GM21717 (cell line): ENCODE measurements around the gene PPAN.

Source experiments
- ATAC-seq: cut with Tn5 transposase; IDR thresholded peaks from one replicate; pipeline ENCODE4 v1.9.1; 2021; ENCODE audit warnings: mild to moderate bottlenecking, moderate library complexity; ENCODE audit not compliant: unreplicated experiment

Gene PPAN, protein sequence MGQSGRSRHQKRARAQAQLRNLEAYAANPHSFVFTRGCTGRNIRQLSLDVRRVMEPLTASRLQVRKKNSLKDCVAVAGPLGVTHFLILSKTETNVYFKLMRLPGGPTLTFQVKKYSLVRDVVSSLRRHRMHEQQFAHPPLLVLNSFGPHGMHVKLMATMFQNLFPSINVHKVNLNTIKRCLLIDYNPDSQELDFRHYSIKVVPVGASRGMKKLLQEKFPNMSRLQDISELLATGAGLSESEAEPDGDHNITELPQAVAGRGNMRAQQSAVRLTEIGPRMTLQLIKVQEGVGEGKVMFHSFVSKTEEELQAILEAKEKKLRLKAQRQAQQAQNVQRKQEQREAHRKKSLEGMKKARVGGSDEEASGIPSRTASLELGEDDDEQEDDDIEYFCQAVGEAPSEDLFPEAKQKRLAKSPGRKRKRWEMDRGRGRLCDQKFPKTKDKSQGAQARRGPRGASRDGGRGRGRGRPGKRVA

DNA sequence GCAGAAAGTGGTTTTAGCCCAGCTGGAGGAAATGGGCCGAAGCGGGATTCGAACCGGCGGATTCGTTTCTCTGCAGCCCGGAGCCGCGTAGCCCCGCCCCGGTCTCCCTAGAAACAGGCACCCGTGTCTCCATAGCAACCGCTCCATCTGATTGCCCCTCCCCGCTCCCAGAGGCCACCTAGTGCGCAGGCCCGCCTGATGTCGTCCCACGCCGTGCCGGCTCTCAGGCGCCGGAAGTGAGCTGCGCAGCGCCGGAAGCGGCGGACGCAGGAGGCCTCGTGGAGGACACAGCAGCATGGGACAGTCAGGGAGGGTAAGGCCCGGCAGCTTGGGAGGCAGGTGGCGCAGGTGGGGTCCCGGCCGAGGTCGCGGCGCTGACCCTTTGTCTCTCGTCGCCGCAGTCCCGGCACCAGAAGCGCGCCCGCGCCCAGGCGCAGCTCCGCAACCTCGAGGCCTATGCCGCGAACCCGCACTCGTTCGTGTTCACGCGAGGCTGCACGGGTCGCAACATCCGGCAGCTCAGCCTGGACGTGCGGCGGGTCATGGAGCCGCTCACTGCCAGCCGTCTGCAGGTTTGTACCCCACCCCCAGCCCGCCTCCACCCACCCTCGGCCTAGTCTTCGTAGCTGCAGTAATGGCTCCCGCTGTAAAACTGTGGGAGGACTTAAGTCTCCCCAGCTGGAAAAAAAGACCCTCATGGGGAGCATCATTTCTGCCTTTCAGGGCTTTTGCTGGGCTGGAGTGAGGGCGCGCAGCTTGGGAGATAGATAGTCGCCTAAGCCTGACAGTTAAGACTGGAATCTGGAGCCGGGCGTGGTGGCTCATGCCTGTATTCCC lies at the start of gene PPAN:
TSS of gene PPAN (plus strand) at position 263 of the 837 bp plus-strand sequence. CDS start at position 296, 33 bp downstream.
- peak; percentile 45 for ATAC-seq

DNA sequence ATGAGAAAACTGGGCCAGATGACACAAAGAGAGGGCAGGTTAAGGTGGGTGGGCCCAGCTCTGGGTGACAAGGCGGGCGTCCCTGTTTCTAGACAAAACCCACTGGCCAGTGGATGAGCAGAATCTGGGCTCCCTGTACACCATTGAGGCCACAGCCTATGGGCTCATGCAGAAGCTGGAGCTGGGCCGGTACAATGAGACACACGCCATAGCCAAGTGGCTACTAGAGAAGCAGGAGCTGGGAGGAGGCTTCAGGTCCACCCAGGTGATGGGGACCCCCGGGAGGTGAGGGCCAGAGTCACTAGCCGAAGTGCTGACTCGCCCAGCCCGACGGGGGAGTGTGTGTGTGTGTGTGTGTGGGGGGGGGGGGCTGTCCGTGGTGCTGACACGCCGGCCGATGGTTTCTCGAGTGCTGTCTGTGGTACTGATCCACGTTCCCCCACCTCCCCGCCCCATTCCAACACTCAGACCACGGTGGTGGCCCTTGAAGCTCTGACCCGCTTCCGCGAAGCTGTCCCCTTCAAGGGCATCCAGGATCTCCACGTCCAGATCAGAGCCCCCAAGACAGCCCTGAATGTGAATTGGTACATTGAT lies 44.3 kb upstream of the PPAN start:
- no peak for ATAC-seq

DNA sequence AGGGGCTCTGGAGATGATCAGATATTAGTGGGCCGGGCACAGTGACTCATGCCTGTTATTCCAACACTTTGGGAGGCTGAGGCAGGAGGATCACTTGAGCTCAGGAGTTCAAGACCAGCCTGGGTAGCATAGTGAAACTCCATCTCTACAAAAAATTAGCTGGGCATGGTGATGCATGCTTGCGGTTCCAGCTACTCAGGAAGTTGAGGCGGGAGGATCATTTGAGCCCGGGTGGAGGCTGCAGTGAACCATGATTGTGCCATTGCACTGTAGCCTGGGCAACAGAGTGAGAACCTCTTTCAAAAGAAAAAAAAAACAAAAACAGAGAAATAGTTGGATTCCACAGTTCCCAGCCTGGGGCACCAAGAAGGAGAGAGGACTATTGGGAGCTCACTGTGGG lies 38.0 kb upstream of the PPAN start:
- ATAC-seq, result no peak

DNA sequence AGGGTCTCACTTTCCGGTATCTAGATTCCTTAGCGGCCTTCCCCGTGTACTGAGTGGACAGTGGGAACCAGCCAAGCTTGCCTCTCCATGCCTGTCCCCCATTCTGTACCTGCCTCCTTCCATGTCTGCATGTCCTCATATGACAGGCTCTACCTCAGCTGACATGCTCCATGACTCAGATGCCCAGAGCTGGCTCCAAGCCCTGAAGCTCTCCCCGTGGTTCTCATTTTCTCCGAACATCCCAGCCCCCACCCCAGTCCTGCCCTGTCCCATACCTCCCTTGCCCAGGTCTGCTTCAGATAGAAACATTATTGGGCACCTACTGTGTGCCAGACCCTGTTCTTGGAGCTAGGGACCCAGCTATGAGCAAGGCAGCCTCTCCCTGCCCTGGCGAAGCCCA lies 37.1 kb upstream of the PPAN start:
- no peak for ATAC-seq

DNA sequence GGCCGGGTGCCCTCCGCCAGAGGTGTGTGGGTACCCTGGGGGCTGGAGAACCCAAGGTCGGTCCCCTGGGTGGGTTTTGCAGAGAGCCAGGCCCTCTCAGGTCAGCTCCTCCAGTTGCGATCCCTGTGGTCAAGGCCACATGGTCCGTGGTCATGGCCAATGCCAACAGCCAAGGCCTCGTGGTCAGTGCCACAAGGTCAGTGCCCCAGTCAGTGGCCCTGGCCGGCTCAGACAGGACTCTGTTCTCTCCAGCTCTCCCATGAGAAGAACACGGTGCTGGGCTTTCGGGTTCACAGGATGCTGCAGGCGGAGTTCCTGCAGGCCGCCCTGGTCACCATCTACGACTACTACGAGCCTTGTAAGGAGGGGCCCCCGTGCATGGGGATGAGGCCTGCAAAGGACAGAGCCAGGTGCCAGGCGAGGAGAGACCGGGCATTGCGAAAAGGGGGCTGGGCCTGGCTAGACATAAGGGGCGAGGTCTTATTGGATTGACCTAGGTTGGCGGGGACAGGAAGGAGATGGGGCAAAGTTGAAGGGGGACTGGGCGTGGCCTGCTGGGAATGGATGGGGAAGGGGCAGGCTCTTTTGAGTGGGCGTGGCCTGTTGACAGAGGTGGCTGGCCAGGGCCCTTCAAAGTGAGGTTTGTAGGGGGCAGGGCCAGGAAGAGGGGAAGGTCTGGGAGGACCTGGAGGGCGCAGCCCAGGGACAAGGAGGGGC lies 35.3 kb upstream of the PPAN start:
- ATAC-seq, result no peak

DNA sequence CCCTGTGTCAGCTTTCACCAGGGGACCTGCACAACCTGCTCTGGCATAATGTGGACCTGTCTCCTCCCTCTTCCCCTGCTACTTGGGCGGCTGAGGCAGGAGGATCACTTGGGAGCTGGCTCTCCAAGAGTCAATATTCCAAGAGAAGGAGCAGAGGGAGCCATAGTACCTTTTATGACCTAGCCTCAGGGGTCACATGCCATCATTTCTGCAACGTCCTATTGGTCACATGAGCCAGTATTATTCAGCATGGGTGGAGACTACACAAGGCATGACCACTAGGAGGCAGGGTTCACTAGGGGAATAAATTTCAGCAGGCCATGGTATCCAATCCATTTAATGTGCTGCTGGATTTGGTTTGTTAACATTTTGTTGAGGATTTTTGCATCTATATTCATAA lies 32.0 kb upstream of the PPAN start:
- no peak for ATAC-seq

DNA sequence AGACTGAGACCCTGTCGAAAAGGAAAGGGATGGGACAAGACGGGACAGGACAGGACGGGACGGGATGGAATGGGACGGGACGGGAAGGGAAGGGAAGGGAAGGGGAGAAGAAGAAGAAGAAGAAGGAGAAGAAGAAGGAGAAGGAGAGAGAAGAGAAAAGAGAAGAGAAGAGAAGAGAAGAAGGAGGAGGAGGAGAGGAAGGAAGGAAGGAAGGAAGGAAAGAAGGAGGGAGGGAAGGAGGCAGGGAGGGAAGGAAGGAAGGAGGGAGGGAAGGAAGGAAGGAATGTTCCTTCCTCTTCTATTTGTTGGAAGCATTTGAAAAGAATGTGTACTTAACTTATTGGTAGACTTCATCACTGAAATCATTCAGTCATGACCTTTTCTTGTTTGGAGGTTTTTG lies 29.6 kb upstream of the PPAN start:
- ATAC-seq, result no peak

DNA sequence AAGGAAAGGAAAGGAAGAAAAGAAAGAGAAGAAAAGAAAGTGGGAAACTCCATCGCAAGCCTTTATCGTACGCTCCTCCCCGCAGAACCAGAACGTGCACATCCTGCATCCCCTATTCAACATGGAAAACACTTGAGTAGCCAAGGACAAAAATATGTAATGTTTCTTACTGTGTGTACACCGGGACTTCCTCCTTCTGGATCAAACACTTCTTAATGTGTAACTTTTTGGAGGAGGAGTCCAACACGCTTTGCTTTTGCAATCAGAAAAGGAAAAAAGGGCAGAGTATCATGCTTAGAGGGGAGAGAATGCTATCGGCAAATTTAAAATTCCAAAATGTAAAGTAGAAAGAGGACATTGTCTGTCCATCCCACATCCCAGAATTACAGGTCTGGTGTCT lies 27.8 kb upstream of the PPAN start:
- ATAC-seq, result no peak

DNA sequence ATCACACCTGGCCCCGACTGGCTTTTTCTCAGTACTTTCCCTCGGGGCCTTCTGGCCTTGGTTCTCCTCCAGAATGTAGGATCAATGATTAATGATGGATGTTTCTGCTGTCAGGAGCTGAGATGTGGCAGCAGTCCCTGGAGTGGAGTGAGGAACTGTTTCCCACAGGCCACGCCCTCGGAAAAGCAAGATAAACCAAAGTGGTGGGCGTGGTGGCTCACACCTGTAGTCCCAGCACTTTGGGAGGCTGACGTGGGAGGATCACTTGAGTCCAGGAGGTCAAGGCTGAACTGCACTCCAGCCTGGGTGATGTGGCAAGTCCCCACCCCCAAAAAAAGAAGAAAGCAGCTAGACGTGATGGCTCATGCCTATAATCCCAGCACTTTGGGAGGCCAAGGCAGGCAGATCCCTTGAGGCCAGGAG lies 27.1 kb upstream of the PPAN start:
- ATAC-seq, result no peak

DNA sequence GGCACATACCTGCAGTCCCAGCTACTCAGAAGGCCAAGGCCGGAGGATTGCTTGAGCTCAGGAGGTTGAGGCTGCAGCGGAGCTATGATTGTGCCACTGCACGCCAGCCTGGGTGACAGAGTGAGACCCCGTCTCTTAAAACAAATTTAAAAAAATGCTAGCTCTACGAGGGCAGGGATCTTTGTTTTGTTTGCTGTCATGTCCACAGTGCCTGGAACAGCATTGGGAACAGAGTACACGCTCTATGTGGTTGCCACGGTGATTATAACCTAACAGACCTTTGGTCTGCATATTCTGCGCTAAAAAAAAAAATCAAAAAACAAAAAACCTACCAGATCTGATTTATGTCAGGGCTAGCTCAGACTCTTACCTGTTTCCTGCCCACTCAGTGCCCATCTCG lies 22.3 kb upstream of the PPAN start:
- ATAC-seq, result no peak

DNA sequence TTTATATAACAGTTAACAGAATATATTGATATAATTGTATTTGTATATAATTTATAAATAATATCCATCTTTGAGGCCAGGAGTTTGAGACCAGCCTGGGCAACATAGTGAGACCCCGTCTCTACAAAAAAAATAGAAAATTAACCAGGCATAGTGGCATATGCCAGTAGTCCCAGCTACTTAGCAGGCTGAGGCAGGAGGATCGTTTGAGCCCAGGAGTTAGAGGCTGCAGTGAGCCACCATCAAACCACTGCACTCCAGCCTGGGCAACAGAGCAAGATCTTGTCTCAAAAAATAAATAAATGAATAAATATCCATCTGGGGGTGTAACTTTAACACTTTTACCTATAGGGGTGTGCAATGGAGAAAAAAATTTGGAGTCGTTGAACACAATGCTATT lies 21.4 kb upstream of the PPAN start:
- ATAC-seq, result no peak

DNA sequence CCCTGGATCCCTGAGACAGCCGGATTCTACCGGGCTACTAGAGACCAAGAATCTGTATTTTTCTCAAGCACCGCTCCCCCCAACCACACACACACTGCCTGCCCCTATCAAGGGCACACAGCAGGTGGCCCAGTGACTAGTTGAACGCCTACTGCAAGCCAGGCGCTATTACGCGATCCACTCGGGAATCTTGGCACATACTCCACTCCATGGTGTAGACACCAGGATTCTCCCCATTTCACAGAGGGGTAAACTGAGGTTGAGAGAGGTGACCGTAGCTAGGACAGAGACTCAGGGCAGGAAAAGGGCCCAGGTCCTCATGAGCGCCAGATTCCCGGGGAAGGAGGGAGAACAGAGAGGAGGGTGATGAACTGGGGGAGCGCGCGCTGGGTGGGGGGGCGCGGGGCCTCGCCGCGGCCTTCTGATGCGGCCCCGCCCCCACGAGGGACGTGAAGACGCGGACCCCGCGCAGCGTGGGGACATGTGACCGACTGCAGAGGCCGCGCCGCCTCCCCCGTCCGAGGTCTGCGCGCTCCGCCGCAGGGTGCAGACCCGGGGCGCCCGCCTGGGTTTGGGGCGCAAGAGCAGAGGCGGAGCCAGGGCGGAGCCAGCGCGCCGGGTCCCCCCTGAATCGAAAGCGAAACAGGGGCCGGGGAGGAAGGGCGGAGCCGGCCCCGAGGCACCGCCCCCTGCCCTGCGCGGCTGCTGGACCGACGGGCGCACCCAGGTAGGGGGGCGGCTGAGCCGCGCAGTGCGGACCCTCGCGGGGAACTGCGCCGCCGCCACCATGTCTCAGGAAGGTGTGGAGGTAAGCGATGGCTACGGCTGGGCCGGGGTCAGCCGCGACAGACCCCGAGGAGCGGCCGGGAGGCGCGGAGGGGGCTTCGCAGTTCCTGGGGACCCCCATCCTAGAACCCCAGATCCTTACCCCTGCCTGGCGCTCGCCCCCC lies 20.2 kb upstream of the PPAN start, which contains the start of gene SHFL:
TSS of gene SHFL (plus strand) at position 677 of the 950 bp plus-strand sequence. CDS start at position 788, 111 bp downstream.
- peak; percentile 66 for ATAC-seq

DNA sequence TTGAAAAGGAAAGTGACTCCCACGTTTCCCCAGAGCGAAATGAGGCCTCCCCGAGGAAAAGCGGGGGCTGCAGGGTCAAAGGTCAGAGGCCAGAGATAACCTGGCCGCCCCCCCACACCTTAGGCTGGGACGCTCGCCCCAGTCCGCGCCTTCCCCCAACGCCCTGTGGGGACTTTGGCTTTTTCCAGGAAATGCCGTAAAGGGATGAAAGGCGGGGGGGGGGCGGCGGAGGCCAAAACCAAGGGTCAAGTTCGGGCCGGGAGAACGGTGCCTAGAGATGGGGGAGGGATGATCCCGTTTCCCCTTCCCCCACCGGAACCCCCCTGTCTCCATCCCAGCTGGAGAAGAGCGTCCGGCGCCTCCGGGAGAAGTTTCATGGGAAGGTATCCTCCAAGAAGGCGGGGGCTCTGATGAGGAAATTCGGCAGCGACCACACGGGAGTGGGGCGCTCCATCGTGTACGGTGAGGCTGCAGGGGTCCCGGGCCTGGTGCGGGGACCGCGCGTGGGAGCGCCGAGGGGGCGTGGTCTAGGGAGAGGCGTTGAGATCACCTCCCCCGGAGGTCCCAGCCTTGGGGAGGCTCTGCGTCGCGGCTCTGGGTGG lies 19.5 kb upstream of the PPAN start:
- no peak for ATAC-seq

DNA sequence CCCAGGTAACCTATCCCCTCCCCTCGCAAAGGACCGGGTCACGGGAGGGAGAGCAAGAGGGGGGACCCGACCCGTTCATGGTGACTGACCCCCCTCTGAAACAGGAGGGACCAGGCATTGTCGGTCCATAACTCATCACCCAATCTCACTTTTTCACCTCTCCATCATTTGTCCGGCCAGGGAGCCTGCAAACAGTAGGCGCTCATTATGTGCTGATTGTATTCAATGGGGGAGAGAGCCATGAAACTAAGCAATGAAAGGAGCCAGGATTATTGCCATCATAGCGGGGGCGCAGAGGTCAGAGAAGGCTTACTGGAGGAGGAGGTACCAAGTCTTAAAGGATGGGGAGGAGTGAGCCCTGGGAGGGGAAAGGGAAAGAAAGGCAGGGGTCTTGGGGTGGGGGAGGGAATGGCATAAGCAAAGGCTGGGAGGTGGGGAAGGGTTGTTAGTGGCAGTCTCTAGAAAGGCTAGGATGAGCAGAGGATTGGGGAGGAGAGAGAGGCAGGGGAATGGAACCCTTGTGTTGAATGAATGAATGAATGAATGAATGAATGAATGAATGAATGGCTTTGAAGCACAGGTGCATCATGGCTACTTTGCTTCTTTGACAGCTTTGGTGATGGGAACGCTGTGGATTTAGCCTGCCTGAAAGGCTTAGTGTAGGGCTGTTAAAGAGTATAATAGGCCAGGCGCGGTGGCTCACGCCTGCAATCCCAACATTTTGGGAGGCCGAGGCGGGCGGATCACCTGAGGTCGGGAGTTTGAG lies 18.7 kb upstream of the PPAN start:
- no peak for ATAC-seq

DNA sequence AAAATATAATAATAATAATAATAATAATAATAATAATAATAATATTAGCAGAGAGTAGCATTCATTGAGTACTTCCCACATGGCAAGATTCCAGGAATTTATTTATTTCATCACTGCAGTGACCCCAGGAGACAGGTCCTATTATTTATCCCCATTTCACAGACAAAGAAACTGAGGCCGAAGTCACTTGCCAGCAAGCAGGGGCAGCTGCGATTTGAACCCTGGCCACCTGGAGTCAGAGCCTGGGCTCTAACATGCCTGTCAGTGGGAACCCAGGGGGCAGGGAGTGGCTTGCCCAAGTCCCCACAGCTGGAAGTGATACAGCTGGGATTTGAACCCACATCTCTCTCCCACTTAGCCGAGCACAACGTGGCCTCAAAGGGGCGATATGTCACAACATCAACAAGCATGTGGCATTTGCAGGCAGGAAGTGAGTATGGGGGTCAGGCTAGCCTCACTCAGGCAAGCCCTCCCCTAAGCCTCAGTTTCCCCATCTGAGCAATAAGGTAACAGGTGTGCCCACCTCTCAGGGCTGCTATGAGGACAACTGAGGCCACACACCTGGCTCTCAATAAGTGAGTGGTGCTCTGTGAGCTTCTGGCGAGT lies 17.1 kb upstream of the PPAN start:
- ATAC-seq, result no peak

DNA sequence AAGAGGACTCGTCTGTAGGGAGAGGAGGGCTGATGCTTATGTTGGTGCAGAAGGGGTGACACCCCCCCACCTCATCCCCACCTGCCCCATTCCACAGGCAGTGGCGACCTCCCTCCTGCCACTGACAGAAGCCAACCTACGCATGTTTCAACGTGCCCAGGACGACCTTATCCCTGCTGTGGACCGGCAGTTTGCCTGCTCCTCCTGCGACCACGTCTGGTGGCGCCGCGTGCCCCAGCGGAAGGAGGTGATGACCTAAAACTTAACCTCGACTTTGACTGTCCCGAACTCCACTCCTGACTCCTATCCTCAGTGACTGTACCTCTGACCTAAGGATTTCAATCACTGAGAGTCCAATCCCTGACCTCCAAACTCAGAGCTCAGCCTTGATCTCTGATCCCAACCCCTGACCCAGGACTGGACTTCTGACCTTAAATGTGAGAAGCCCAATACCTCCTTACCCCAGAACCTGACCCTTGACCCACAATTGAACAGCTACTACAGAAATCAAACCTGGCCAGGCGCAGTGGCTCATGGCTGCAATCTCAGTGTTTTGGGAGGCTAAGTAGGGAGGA lies 16.3 kb upstream of the PPAN start:
- ATAC-seq, result no peak

DNA sequence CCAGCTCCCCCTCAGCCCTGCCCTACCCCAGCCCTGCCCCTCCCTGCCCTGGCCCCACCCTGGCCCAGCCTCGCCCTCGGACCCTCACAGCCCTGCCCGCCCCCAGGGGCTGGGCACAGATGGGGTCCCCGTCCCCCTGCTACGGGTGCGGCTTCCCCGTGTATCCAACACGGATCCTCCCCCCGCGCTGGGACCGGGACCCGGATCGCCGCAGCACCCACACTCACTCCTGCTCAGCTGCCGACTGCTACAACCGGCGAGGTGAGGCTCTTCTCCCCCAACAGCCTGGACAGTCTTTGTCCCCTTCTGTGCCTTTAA lies 14.8 kb upstream of the PPAN start:
- ATAC-seq, result no peak
